B cell (primary cell): ENCODE results near the gene SLC9C1. TPM values are rescaled to one million over a fixed set of nuclear protein-coding genes. Genes with fewer than 3 reads are reported as not detected.

Experiments
- ATAC-seq: fragments of 200-7000 bp; cut with Tn5 transposase; one replicate; pipeline ENCODE4 v1.10.0; 2021; ENCODE audit warnings: low read depth, mild to moderate bottlenecking, moderate number of reproducible peaks, moderate library complexity
- CTCF ChIA-PET: fragments of 350-600 bp; sonication (Branson Sonifier 250); formaldehyde crosslinking; loops from one replicate; lab custom pipeline; 2021; ENCODE audit warnings: antibody characterized with exemption, inconsistent platforms; lab: Charles Lee
- POLR2A ChIA-PET: fragments of 350-600 bp; sonication (Branson Sonifier 250); formaldehyde crosslinking; loops from one replicate; lab custom pipeline; 2021; ENCODE audit warnings: antibody characterized with exemption; lab: Charles Lee
- DNase-seq: peaks from one replicate; pipeline ENCODE4 v3.0.0; 2013
- H2AFZ ChIP-seq: 2 replicates; pipeline ENCODE4 v1.6.1; 2012; ENCODE audit warnings: mild to moderate bottlenecking, low read depth, low read length; ENCODE audit not compliant: insufficient read depth, poor library complexity, severe bottlenecking
- H3K27ac ChIP-seq, 2 donors: 1 replicate in 1 of 2; 2 replicates in 1 of 2; pipeline ENCODE4 v1.5.1; 2012 to 2013; ENCODE audit warnings: low read length in 2 of 2, mild to moderate bottlenecking in 2 of 2, moderate library complexity in 1 of 2
- H3K27me3 ChIP-seq, 4 experiments: fragments of 200-600 bp in 1 of 4; sonication (generic) in 1 of 4; replicated peaks in 1 of 4; 1 replicate in 2 of 4; 2 replicates in 2 of 4; pipeline versions ENCODE4 v1.6.1 to v1.7.0; 2013 to 2016; ENCODE audit warnings: low read length in 3 of 4, mild to moderate bottlenecking in 2 of 4, mixed read lengths in 1 of 4, moderate library complexity in 1 of 4; ENCODE audit not compliant: insufficient read depth in 4 of 4, control insufficient read depth in 3 of 4; ENCODE audit errors: control extremely low read depth in 1 of 4
- H3K36me3 ChIP-seq, 2 experiments: replicated peaks in 1 of 2; 1 replicate in 1 of 2; 2 replicates in 1 of 2; pipeline versions ENCODE4 v1.6.1 to v1.7.1; 2013; ENCODE audit warnings: low read length in 1 of 2; ENCODE audit not compliant: insufficient read depth in 2 of 2, control insufficient read depth in 1 of 2; ENCODE audit errors: control extremely low read depth in 1 of 2, extremely low read depth in 1 of 2
- H3K4me1 ChIP-seq, 2 donors: fragments of 200-600 bp in 1 of 2; sonication (generic) in 1 of 2; 1 replicate in 1 of 2; 2 replicates in 1 of 2; pipeline versions ENCODE4 v1.5.1 to v1.6.1; 2013 to 2017; ENCODE audit warnings: low read length in 2 of 2; ENCODE audit not compliant: control insufficient read depth in 2 of 2, insufficient read depth in 2 of 2
- H3K4me2 ChIP-seq: replicated peaks from 2 replicates; pipeline ENCODE3; 2012; ENCODE audit warnings: mild to moderate bottlenecking, low read depth, low read length; ENCODE audit not compliant: poor library complexity, severe bottlenecking
- H3K4me3 ChIP-seq, 5 experiments: fragments of 200-600 bp in 1 of 5; sonication (generic) in 1 of 5; 1 replicate in 3 of 5; 2 replicates in 2 of 5; pipeline versions ENCODE4 v1.5.1 to v1.7.0; 2011 to 2016; ENCODE audit warnings: low read length in 4 of 5, mild to moderate bottlenecking in 4 of 5, low read depth in 2 of 5, control low read depth in 1 of 5, moderate library complexity in 1 of 5; ENCODE audit not compliant: insufficient read depth in 1 of 5; ENCODE audit errors: control extremely low read depth in 1 of 5, extremely low read depth in 1 of 5
- H3K79me2 ChIP-seq: fragments of 200-600 bp; sonication (generic); one replicate; pipeline ENCODE4 v1.6.0; 2016; ENCODE audit warnings: low read length; ENCODE audit not compliant: control insufficient read depth, insufficient read depth
- H3K9ac ChIP-seq: fragments of 200-600 bp; sonication (generic); 2 replicates; pipeline ENCODE4 v1.6.1; 2017; ENCODE audit warnings: mild to moderate bottlenecking, low read length, moderate library complexity
- H3K9me3 ChIP-seq, 3 donors: one replicate each; pipeline versions ENCODE4 v1.6.1 to v1.7.1; 2013; ENCODE audit warnings: low read length in 2 of 3; ENCODE audit not compliant: control insufficient read depth in 2 of 3, insufficient read depth in 1 of 3; ENCODE audit errors: control extremely low read depth in 1 of 3
- H4K20me1 ChIP-seq: 2 replicates; pipeline ENCODE4 v1.6.0; 2012; ENCODE audit warnings: mild to moderate bottlenecking, low read length; ENCODE audit not compliant: insufficient read depth, control insufficient read depth, poor library complexity, severe bottlenecking
- H3K27ac Mint-ChIP-seq: one replicate; pipeline ENCODE4 v1.8.0; 2021; ENCODE audit warnings: mixed read lengths
- H3K27me3 Mint-ChIP-seq: one replicate; pipeline ENCODE4 v1.8.0; 2021; ENCODE audit warnings: mixed read lengths
- H3K4me1 Mint-ChIP-seq: one replicate; pipeline ENCODE4 v1.8.0; 2021; ENCODE audit warnings: mixed read lengths
- H3K4me3 Mint-ChIP-seq: one replicate; pipeline ENCODE4 v1.8.0; 2021; ENCODE audit warnings: mixed read lengths
- H3K9me3 Mint-ChIP-seq: one replicate; pipeline ENCODE4 v1.8.0; 2022; ENCODE audit warnings: mixed read lengths; ENCODE audit not compliant: insufficient read depth
- CTCF ChIP-seq: fragments of 200-600 bp; IDR thresholded peaks from one replicate; pipeline ENCODE4 v1.8.0; 2022; ENCODE audit warnings: antibody characterized with exemption, mild to moderate bottlenecking
- EZH2 ChIP-seq: IDR thresholded peaks from 2 replicates; pipeline ENCODE4 v1.6.1; 2012; ENCODE audit warnings: borderline replicate concordance, low read depth, mild to moderate bottlenecking, moderate library complexity, low read length; ENCODE audit not compliant: insufficient read depth, poor library complexity, severe bottlenecking
- WGBS: methylation state at CpG from one replicate; pipeline ENCODE4 v1.1.5; 2013; ENCODE audit warnings: missing lambda C conversion rate; ENCODE audit not compliant: insufficient coverage; 5-methylcytosine and 5-hydroxymethylcytosine counted together
- intact Hi-C: fragments of 100-400 bp; cut with micrococcal nuclease; formaldehyde crosslinking; loops from one replicate; pipeline ENCODE4 v1.10.0; 2022
- polyA plus RNA-seq: library from polyadenylated mRNA; depleted of rRNA; stranded (reverse); fragments of >200 nt; gene quantifications from 2 replicates; pipeline ENCODE4 v1.2.3, GENCODE V29; 2012
- total RNA-seq, 2 donors: library from RNA; stranded (reverse); fragments of 120-200 nt in 1 of 2; gene quantifications; 1 replicate in 1 of 2; 2 replicates in 1 of 2; pipeline versions ENCODE4 v1.2.3 to v1.2.4, GENCODE V29; 2013 to 2022

The SLC9C1 gene
- total and polyA plus RNA-seq, 2 donors (not counting 1 experiment from before 2014, with no cell fraction given): 0.07 to 0.49 TPM

DNA sequence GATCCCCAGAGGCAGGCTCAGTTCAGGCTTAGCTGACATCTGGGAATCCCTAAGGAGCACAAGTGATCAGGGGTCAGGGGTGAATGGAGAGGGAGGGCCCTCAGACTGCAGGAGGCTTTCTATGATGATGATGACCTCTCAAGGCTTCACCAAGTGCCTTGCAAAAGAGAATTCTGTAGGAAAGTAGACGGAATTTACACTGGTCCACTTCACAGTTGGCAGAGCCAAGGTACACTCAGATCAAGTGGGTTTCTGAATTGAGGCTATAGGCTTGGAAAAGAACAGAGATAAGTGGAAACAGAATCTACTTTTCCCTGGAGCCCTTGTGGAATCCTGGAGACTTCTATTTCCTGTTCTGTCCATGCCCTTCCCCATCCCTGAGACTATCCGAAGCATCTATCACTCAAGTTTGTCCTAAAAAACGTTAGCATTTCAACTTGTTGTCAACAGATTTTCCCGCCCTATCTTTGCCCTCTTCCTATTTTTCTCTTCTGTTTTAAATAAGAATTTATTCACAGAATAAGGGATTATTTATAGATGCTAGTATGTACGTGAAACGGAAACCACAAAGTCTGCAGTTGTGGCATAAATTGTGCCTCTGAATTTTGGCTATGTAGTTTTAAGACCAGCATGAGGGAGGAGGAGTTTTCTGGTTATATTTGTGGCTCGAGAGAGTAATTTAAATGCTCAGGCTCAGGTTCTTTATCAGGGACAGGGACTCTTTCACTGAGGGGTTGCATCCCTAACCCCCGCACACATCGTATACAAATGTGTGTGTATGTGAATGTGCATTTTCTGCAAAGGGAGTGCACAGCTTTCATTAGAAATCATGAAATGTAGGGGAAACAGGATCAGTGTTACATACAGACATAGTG lies 173.8 kb downstream of the SLC9C1 start:
- peak overlapping the region; percentile 8 for H2AFZ ChIP-seq
- DNase-seq (peak; percentile 66), ATAC-seq (peak; percentile 28)
- peaks cover 12% of the 10 kb centered on the region for H3K79me2 ChIP-seq
- no peaks in the 10 kb centered on the region for H3K9me3 ChIP-seq
- H3K4me1 ChIP-seq: peaks cover 84 to 94% of the 10 kb centered on the region in 2 donors
- H3K27ac Mint-ChIP-seq: peak overlapping the region; percentile 86
- no peaks in the 10 kb centered on the region for H3K27me3 ChIP-seq
- H3K4me3 ChIP-seq: peak overlapping the region in 1 of 5 experiments; percentile 45
- no peaks in the 10 kb centered on the region for H4K20me1 ChIP-seq
- H3K9me3 Mint-ChIP-seq: no peaks in the 10 kb centered on the region
- TF ChIP-seq CTCF (no peak), EZH2 (no peak)
- peak overlapping the region; percentile 30 for H3K9ac ChIP-seq
- 10% methylated on average over 5 of the region's 9 CpGs for WGBS
- H3K4me2 ChIP-seq: peak overlapping the region; percentile 56
- ChIA-PET POLR2A (no interaction called here), CTCF (interaction anchor here (1.2 to 3.9 kb wide), 3 partner anchors 13 to 411 kb away, joined by 3 to 36 read pairs (median 6); partner anchors contain the start of gene GCSAM)
- H3K27me3 Mint-ChIP-seq: no peaks in the 10 kb centered on the region
- intact Hi-C loops: no loop called here
- H3K27ac ChIP-seq: peak overlapping the region; percentile 67 to 78
- H3K4me1 Mint-ChIP-seq: peaks cover 88% of the 10 kb centered on the region
- H3K4me3 Mint-ChIP-seq: peak overlapping the region; percentile 79
- peaks cover 0 to 12% of the 10 kb centered on the region in 2 experiments for H3K36me3 ChIP-seq
